Myocyte (in vitro differentiated cells): ENCODE measurements around the gene COL4A4. TPM values are rescaled to one million over a fixed set of nuclear protein-coding genes. Genes with fewer than 3 reads are reported as not detected.
A peak's percentile ranks its signal among the peaks of the same experiment; 100 is the strongest.

ENCODE experiments used
- DNase-seq: peaks from one replicate; pipeline ENCODE4 v3.0.0-alpha.2; 2012; ENCODE audit warnings: low read depth
- total RNA-seq: library from RNA; depleted of rRNA; stranded (reverse); fragments of >200 nt; gene quantifications from 2 replicates; pipeline ENCODE4 v1.2.3, GENCODE V29; 2014

COL4A4 gene
- total RNA-seq, 1 donor from 2014 or later: 0.64 TPM

DNA sequence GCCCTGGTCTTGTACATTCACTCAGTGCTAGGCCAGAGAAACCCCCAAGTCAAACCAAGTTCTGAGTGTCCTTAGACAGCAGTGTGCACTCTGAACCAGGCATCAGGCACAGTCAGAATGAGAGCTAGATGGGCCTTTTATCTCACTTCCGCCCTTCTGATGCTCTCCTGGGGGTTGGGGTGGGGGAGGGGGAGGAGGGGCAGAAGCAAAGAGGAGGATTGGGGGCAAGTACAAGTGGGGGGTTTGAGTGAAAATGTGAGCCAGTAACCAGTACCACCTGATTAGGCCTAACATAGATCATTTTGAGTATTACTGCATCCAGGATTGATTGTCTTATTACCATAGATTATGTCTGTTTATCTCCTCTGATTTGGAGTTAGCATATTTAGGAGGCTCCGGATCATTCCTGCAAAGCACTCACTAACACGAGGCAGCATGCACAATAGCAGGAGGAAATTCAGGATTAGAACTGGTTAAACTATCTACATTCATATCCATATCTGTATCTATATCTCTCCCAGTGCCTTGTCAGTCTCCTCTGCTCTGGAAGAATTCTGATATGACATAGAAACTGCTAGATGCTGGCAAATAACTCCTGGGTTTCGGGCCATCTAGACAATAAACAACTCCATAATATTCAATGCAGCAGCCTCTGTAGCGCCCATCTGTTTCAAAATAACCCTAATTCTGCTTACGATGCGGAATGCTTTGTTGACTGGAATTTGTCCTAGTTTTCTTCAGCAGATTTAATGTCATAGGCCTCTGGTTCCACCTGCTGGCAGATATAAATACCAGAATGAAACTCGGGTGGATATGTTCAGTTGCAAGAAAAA is 179.0 kb downstream of the COL4A4 start:
- DNase-seq: peak; percentile 78

DNA sequence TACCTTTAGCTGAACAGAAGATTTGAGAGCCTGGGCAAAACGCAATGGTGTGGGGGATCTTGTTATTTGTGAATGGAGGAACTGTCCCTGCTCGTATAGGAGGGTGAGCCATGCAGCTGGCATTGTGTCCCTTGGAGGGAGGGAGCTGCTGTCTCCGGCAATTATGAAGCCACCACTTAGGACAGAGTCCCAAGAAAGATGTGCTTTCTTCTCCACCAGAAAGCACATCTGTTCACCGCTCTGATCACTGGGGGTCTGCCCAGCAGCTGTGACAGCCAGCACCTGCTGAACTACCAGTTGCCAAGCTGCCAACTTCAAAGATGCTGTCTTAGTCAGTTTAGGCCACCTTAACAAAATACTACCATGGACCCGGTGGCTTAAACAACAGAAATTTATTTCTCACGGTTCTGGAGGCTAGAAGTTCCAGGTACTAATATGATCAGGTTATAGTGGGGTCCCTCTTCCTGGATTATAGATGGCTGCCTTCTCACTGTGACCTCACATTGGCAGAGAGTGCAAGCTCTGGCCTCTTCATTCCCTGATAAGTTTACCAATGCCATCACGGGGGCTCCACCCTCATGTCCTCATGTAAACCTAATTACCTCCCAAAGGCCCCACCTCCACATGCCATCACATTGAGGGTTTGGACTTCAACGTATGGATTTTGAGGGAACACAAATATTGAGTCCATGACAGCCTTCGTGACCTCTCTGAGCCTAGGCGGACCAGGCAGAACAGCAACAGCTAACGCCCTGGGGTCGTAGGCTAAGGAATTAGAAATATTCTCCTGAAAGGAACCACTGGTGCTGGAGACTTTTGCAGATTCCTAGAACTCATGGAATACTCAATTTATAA is 179.9 kb downstream of the COL4A4 start:
- peak; percentile 16 for DNase-seq

DNA sequence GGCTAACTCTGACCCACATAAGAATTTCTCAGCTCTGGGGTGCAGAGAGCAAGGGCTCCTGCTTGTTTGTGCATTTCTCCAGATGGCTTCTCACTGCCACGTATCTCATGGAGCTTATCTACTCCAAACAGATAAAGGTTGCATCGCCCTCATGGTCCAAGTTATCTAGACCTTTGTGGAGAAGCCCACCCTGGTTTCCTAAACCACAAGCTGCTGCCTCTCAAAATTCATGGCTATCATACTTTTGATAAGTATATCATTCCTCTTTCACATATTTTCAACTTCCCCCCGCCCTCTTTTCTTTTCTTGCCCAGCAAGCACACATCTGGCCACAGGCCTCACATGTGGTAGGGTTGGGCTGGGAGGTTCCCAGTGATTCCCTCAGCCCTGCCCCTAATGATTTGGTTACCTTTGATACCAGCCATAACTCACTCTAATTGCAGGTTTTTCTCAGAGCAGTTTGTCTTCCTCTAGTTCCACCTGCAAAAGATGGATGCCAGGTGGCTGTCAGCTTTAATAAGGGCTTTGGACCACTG is 182.1 kb downstream of the COL4A4 start:
- no peak for DNase-seq

DNA sequence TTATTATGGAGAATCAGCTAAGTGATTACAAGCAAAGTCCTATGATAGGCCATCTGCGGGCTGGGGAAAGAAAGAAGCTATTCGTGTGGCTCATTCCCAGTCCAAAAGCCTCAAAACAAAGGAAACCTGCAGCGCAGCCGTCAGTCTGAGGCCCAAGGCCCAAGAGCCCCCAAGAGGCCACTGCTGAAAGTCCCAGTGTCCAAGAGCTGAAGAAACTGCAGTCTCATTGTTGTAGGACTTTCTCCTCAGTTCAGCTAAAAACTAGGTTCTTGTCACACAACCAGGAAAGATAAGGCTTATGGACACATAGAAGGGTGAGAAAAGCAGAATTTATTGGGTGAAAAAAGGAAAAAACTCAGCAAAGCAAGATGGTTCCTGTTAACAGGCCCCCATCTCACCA is 185.0 kb downstream of the COL4A4 start:
- no peak for DNase-seq

DNA sequence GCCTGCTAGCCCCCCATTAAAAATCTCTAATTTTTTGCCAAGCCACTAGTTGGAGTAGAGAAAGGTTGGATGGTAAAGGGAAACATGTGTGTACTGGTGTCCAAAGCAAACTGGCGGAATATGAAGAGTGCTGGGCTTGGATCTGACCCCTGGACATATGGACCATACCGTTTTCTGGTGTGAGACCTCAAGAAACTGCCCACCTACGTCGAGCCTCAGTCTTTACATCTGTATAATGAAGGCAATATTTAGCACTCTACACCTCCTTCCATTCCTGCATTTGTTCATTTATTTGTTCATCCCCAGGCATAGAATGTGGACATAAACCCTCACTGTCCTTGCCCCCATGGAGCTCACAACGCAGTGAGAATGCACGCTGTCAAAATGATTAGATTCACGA is 185.7 kb downstream of the COL4A4 start:
- no peak for DNase-seq

DNA sequence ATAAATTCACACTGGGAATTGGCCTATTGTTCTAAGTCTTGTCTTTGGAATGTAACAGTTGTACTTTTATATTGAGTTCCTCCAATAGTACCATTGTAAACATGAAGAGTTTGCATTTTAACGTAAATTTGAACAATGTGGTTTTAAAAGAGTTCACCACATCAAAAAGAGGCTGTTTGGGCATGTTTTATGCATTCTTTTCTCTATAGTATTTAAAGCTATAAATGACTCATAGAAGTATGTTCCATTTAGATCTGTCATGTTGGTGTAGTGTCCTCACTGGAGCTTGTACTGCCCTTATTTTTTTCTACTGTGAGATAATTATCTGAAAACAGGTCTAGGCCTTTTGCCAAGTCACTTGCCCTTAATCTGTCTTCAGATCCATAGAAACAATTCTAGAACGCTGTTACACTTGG is 186.2 kb downstream of the COL4A4 start:
- no peak for DNase-seq

DNA sequence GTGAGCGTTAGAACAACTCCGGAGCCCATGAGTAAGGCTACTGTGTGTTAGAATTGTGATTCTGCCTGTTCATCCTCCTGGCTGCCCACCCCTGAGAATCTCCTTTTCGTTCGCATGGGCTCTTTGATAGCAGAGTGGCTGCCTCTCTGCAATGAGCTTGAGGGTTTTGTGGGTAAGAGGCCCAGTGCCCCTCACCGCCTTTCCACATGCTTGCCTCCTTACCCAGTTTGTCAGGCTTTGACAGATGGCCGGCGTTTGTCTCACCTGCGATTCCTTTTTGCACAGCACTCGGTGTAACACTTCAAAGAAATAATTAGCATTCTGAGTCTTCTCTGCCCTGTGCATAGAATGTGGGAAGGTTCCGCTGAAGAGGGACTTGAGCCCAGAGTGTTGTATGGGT is 190.2 kb downstream of the COL4A4 start:
- DNase-seq: no peak

DNA sequence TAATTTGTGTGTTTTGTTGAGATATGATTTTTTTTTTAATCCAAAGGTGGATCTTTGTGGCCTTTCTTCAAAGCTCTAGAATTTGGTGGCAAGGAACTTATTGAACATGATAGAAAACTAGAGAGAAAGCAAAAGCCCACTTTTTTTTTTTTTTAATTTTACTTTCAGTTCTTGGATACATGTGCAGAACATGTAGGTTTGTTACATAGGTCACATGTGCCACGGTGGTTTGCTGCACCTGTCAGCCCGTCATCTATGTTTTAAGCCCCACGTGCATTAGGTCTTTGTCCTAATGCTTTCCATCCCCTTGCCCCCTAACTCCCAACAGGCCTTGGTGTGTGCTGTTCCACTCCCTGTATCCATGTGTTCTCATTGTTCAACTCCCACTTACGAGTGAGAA is 192.2 kb downstream of the COL4A4 start:
- DNase-seq: no peak

DNA sequence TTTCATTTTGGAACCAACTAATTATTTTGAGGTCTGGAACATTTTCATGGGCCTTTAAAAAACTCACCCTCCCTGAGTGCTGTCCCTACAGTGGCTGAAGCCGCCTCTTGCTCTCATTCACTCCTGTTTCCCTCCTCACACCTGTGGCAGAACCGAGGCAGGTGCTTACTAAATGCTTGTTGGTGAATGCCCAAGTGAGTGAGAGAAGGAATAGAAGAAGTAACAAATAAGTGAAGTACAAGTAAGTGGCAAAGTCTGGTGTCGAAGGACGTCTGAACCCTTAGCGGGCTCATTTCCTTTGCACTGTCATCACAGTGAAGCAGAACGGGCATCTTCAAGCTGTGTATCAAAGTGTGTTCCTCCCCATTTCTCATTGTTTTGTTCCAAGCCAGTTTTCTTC is 192.9 kb downstream of the COL4A4 start:
- DNase-seq: no peak

DNA sequence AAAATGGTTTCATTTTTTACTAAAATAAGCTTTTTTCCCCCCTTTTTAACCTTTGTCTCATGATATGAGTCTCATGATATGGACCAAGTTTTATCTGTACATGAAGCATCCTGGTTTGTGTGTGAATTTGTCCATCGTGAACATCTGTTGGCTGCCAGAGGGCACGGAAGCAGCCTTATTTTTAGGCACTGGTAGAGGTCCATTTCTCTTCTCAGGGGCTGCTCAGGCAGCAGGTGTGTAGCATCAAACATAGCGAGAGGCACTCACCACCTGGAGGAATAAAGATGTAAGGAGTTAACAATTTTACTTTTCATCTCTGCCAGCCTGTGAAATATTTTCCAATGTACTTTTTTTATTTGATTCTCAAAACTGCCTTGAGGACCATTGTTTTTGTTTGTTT is 193.6 kb downstream of the COL4A4 start:
- no peak for DNase-seq

DNA sequence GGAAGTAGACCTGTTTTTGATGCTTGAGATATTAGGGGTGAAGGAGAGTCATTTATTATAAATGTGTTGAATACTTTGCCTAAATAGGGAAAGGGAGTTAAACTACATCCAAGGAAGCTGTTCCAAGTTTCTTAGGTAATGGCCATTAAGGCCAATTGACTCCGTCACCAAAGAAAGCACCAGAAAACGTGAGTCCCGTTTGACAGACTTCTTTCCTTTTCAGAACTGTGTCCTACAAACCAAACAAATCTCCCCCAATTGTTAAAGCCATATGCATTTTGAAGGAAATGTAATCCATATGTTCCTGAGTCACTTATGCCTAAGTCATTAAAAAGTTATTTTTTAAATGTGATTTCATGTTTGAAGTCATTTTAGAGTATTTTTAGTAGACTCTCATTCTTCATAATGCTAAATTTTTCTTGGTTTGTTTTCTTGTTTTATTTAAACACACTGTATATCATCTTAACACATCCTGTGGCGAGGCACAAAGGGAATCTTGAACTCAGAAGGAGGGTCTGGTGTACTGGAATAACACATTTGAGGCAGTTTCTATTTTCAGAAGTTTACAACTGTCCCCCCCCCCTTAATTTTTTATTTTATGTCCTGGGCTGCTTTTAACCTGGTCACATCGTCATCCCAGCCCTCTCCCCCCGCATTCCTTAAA is 194.5 kb downstream of the COL4A4 start:
- no peak for DNase-seq

DNA sequence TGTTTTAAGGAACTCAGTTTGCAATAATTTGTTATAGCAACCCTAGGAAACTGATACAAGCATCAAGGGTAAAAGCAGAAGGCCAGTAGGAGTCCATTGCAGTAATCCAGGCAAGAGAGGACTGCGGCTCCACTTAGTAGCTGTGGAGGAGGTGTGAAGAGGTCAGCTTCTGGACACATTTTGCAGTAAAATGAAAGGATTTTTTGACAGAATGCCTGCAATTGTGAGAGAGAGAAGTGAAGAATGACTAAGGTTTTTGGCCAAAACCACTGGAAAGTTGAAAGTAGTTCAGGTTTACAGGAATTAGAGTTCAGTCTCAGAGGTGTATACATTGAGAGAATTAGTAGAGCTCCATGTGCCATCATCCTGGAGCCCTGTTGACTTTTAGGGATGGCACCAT is 198.6 kb downstream of the COL4A4 start:
- DNase-seq: no peak

DNA sequence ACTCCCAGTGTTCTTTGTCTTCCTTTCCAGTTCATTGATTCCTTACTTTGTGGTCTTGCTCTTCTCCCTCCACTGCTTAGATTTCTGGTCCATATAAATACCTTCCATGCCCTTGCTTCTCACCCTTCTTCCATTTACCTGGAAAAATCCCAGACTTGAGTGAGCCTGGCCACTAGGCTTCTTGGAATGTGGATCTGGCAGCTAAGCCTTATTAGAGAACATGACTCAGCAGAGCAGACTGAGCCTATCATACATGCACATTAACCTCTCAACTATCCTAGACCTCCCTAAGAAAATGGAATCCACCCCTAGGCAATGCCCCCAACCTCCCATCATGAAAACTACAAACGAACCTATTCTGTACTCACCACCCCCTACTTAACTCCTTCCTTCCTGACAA is 200.5 kb downstream of the COL4A4 start:
- peak; percentile 27 for DNase-seq

DNA sequence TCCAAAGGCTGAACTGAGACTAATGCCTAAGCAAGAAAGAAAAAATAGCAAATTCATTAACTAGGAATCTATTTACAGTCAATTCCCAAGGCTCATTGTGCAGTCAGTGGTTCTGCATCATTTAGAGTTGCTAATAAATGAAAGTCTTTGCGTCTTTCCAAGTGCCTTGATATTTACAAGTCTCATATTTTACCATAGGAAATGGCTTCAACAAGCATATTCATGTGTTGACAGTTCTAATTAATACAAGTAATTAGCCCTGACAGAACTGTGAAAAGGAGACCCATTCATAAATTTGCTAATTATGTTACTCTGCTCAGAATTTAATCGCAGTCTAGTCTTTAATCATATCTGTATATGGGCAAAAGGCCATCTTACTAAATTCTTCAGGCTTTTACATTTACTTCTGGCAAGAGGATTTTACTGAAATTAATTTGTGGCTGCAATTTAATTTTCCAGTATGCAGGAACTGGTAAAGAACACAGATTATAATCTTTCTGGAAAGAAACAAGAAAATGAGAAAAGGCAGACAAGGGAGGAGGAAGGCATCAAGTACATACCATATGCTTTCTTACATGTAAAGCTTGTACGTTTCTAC is 201.7 kb downstream of the COL4A4 start:
- no peak for DNase-seq

DNA sequence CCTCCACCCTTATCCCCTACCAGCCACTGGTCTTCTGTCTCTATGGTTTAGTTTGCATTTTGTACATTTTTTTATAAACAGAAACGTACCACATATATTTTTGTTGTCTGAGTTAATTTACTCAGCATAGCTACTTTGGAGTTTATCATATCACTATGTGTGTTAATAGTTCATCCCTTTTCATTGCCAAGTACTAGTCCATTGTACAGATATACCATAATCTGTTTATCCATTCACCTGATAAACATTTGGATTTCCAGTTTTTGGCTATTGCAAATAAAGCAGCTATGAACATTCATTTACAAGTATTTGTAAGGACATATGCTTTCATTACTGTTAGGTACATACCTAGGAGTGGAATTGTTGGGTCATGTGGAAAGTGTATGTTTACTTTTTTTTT is 204.6 kb downstream of the COL4A4 start:
- no peak for DNase-seq

DNA sequence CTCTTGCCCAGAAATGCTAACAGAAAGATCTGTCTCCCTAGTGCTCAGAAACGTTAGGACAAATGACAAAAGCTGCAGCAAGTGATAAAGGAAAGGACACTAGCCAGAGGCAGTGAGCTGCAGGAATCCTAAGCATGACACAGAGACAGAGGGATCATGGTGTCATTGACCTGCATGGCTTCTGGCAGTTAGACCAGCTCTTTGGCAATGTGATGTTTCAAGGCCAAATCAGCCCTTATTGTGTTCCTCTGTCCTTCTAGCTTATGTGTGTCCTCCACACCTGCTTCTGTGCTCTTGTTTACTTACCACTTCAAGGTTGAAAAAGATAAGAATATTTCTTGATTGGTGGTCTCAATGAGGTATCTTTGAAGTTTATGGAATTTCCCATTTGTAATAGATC is 207.3 kb downstream of the COL4A4 start:
- no peak for DNase-seq

DNA sequence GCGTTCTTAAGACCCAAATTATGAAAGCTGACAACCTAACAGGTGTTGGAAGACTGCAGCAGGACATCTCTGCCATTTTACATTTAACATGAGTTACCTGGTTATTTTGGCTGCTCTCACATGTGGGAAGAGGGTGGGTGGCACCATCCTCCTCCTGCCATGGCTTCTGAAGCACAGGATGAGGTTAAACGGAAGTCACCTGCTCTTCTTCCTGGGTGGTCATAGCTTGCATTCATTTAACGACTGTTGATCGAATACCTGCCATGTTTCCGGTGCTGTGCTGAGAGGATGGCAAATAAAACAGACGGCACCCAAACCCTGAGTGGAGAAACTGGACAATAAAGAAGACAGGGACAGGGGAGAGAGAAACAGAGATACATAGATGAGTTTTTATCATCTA is 210.2 kb downstream of the COL4A4 start:
- DNase-seq: no peak

DNA sequence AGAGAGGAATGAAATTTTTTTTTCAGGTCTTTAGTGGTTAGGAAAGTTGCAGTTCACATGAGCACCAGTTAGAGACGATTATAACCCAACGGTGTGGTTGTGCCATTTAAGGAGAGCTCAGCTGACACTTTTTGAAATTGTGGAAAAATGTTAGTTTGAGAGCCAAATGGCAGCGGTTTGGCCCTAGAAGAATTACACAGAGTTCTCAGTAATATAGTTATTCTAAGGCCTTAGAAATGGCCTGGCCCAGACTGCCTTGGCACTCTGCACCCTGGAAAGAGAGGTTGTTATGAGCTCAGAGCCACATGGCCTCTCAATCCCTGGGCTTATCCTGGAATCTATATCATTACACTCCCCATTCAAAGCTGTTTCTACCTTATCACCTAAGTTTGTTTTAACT is 210.8 kb downstream of the COL4A4 start:
- DNase-seq: no peak
